ENCODE data around the gene HSP90B1. TPM values are rescaled to one million over a fixed set of nuclear protein-coding genes. Genes with fewer than 3 reads are reported as not detected.

The HSP90B1 gene
- polyA plus RNA-seq, 3 donors, result 1,061 to 1,210 (median 1,097) TPM

DNA sequence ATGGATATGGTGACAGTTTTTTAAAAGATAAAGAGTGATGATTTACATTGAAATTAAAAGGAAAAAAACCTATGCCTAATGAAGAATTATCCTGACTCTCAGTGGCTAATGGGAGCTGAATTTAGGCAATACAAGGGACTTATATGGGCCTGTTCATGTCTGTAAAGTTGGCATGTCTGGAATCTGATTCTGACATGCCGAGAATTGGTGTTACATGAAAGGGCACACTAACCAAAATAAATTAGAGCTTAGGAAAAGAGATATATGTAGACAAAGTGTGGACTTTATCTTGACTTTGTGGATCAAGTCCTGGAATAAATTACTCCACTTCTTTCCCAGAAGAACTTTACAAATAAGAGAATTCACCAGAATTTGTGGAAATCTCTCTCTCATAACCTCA is 36.5 kb downstream of the HSP90B1 start:
- DNase-seq (ENCODE audit: low read depth in 3 of 3, low spot score in 2 of 3), result no peak

DNA sequence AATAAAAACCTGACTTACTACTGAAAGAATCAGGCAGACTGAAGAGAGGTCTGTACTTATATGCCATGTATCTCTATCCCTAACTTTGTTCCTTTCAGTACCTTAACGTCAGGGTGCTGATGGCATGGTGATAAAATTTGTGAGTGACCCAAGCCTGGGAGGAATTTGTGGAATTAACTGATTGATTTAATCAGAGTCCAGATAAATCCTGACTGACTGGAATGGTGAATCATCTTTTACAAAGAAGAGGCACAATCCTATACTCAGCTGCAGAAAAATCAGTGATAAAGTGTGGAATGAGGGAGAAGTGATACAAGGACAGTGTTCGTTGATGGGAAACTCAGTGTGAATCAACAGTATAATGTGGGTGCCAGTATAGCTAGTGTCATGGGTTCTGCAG is 39.2 kb downstream of the HSP90B1 start:
- DNase-seq (ENCODE audit: low read depth in 3 of 3, low spot score in 2 of 3), result no peak

DNA sequence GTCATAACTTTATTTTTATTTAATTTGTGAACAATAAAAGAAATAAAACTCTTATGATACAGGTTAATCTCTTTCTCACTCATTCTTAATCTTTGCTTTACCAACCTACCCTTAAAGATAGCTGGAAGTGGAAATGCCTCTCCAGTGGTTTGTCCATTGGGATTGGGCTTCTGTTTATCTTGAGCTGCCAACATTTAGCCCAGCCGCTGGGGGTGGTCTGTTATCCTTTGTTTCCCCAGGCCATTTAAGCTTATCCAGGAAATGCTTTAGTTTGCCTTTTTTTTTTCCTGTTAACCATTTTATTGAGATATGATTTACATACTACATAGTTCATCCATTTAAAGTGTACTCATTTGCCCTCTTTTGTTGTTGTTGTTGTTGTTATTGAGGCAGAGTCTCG is 43.7 kb downstream of the HSP90B1 start:
- DNase-seq (ENCODE audit: low read depth in 3 of 3, low spot score in 2 of 3), result no peak

DNA sequence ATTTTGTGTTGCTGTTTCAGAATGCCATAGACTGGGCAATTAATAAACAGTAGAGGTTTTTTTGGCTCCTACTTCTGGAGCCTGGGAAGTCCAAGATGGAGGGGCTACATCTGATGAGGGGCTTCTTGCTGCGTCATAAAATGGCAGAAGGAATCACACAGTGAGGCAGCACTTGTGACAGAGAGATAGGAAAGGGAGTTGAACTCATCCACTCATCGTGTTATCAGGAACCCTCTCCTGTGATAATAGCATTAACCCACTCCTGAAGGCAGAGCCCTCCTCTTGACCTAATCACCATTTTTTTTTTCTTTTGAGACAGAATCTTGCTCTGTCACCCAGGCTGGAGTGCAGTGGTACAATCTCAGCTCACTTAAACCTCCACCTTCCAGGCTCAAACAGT is 45.2 kb downstream of the HSP90B1 start:
- no peak for DNase-seq (ENCODE audit: low read depth in 3 of 3, low spot score in 2 of 3)

DNA sequence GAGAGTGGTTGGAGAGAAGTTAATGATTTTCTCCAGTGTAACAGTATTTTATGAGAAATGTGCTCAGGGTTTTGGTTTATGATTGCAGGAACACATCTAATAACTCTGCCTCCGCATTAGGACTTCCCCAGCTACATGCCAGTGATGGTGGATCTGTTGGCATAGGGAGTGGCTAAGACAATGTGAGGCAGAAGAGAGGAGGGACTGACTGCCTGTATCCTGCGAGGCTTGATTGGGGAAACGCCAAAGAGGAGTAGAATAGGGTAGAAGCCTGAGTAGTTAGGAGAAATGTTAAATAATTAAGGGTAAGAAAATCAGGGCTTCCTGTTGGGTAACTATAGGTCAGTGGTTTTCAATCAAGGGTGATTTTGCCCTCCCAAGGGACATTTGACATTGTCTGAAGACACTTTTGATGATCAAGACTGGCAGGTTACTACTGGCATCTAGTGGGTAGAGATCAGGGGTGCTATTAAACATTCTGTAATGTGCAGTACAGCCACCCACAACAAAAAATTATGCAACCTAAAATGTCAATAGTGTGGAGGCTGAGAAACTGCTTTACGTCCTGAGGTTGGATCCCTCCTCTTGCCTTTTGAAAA is 48.3 kb downstream of the HSP90B1 start:
- no peak for DNase-seq (ENCODE audit: low read depth in 3 of 3, low spot score in 2 of 3)

DNA sequence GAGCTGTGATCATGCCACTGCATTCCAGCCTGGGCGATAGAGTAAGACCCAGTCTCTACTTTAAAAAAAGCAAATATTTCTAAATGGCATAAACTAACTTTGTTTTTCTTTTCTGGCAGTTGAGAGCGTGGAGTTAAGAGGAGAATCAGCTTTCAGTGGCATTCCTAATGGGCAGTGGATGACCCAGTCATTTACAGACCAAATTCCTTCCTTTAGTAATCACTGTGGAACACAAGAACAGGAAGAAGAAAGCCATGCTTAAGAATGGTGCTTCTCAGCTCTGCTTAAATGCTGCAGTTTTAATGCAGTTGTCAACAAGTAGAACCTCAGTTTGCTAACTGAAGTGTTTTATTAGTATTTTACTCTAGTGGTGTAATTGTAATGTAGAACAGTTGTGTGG is 56.6 kb downstream of the HSP90B1 start:
- no peak for DNase-seq (ENCODE audit: low read depth in 3 of 3, low spot score in 2 of 3)

DNA sequence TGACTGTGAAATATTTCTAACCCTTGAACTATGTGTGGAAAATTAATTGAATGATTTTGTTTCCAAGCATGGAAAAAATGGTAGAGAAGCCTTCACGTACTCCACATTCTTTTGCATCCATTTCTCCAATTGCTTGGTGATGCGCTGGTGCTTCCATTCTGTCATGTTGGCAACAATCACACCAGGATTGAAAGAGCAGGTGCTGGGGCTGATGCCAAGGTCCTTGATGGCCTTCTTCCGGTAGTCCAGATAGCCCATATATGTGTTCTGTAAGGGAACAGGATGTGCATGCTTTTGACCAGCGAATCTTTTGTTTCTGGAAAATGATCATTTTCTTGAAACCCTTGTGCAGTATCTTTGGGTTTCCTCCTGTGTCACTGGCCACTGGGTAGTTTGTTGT is 64.0 kb downstream of the HSP90B1 start:
- no peak for DNase-seq (ENCODE audit: low read depth in 3 of 3, low spot score in 2 of 3)

DNA sequence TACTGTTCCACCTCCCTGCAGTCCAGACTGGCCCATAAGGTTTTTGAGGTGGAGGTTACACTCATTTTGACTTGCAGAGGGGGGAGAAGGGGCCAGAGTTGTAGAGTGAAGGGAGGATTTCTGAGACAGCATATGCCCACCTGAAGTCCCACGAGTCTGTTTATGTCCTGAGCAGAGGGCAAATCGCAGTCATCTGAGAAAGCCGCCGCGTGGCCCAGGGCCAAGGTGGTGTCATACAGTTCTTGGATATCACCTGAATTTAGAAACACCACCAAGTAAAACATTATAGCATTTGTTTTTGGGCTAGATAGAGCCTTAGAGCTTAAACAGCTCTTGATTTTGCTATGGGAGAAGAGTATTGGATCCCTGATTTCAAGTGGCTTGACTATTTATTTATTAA is 66.4 kb downstream of the HSP90B1 start:
- DNase-seq (ENCODE audit: low read depth in 3 of 3, low spot score in 2 of 3), result no peak

DNA sequence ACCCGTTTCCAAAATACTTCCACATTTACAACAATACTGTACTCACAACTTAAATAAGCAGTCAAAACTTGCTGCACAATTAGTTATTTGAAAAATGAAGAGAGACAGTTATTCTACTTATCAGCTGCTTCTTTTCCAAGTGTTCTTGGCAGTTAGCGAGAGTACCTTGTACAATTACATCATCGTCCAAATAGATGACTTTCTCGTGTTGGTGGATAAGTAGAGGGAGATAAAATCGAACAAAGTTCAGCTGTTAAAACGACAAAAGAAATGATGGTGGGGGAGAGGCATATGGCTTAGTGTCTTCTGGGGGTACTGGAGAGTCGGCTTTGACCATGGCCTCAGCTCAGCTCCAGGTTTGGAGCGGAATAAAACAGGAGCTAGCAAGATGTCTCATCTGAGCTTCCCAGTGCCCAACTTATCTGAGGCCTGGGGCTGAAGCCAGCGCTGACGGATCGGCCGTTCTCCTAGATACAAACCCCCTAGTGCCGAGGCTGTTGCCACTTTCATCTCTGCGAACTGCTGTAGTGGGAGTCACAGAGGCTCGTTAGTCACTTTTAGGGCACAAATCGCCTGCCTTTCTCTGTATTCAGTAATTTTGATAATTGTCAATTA is 67.2 kb downstream of the HSP90B1 start:
- no peak for DNase-seq (ENCODE audit: low read depth in 3 of 3, low spot score in 2 of 3)

Other genes with a start within 250 kb of the HSP90B1 start
- gene NT5DC3, start 89.2 kb upstream of the HSP90B1 start, polyA plus RNA-seq (ENCODE audit: insufficient read length in 3 of 3), result 1 to 10 TPM; 2.7 to 4.3 (median 3.9) TPM
- 10 to 100 TPM; 49.2 to 59.2 (median 53.0) TPM for gene TDG, start 35.5 kb downstream of the HSP90B1 start, polyA plus RNA-seq (ENCODE audit: insufficient read length in 3 of 3)
- gene GLT8D2, start 119.8 kb downstream of the HSP90B1 start, polyA plus RNA-seq (ENCODE audit: insufficient read length in 3 of 3), result 10 to 100 TPM; 13.9 to 15.5 (median 15.5) TPM
- gene HCFC2, start 134.1 kb downstream of the HSP90B1 start, polyA plus RNA-seq (ENCODE audit: insufficient read length in 3 of 3), result 10 to 100 TPM; 16.7 to 18.1 (median 17.6) TPM
- 100 to 1,000 TPM; 113 to 129 (median 122) TPM for gene NFYB, start 207.8 kb downstream of the HSP90B1 start, polyA plus RNA-seq (ENCODE audit: insufficient read length in 3 of 3)

All from right renal cortex interstitium (tissue), 3 donors.